Measurements from ENCODE around the gene SUFU.

DNA sequence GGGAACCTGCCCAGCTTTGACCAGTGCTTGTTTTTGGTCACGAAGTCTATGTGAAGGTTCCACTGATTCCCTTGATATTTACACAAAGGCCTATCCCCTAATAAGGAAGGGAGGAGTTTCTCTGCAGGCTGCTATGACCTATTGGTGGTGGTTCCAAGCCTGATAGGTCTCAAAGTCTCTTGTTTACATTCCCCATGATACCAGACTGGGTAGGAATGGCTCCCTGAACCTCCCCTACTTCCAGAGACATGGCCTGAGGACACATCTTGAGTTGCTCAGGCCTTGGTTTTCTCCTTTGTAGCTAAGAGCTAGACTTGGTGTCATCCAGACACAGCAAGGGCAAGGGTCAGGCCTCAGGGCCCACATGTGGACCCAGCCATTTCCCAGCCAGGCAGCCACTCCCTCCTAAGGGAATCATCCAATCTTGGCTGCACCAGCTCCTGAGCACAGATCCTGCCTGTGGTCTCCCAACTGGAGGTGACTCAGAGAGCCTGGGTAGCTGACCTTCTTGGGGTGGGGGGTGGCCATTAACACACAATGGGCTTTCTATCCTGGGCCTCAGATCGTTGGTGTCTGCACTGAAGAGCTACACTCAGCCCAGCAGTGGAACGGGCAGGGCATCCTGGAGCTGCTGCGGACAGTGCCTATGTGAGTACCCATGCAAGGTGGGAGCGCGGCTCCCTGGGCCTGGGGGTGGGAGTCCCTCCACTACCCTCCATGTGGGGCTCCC, 89.5 kb downstream of the SUFU start:
- TF ChIP-seq, protein P1, sequence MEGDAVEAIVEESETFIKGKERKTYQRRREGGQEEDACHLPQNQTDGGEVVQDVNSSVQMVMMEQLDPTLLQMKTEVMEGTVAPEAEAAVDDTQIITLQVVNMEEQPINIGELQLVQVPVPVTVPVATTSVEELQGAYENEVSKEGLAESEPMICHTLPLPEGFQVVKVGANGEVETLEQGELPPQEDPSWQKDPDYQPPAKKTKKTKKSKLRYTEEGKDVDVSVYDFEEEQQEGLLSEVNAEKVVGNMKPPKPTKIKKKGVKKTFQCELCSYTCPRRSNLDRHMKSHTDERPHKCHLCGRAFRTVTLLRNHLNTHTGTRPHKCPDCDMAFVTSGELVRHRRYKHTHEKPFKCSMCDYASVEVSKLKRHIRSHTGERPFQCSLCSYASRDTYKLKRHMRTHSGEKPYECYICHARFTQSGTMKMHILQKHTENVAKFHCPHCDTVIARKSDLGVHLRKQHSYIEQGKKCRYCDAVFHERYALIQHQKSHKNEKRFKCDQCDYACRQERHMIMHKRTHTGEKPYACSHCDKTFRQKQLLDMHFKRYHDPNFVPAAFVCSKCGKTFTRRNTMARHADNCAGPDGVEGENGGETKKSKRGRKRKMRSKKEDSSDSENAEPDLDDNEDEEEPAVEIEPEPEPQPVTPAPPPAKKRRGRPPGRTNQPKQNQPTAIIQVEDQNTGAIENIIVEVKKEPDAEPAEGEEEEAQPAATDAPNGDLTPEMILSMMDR (IDR thresholded peaks at IDR 0.05; ENCODE audit: borderline replicate concordance, extremely low read depth, low read length, poor library complexity, severe bottlenecking): no peak
- no peak for TF ChIP-seq EZH2 (IDR thresholded peaks at IDR 0.05; ENCODE audit: borderline replicate concordance, low read depth, low read length, severe bottlenecking)
